ENCODE data around the gene PRDX4.
"Not testable (repeated sequence)": the region's sequence is repeated elsewhere in the genome, so short reads cannot be mapped to it uniquely, and the experiment has no call there.

Gene PRDX4

DNA sequence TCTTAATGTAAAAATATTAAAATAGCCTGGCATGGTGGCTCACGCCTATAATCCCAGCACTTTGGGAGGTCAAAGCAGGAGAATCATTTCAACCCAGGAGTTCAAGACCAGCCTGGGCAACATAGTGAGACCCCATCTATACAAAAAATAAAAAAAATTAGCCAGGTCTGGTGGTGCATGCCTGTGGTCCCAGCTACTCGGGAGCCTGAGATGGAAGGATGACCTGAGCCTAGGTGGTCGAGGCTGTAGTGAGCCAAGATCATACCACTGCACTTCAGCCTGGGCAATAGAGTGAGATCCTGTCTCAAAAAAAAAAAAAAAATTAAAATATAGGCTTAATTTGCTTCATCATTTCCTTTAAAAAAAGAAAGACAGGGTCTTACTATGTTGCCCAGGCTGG, 9.2 kb downstream of the PRDX4 start:
- not testable (repeated sequence) for DNase-seq

DNA sequence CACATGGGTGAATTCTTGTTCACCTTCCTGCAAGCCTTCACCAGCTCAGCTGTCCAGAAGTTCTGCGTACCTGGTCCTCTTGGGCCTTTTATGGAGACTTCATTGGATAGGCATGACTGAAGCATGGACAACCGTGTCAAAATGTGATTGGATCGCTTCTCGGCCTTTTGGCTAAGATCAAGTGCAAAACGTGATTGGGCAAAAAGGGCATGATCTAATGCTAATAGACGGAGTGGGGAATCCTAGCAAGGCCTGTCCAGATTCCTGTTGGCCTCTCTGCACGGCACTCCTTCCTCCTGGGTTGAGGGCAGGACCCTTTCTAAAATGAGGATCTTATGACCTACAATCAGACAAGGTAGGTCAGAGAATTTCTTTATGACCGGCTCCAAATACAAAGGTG, 24.9 kb downstream of the PRDX4 start:
- no peak for DNase-seq

DNA sequence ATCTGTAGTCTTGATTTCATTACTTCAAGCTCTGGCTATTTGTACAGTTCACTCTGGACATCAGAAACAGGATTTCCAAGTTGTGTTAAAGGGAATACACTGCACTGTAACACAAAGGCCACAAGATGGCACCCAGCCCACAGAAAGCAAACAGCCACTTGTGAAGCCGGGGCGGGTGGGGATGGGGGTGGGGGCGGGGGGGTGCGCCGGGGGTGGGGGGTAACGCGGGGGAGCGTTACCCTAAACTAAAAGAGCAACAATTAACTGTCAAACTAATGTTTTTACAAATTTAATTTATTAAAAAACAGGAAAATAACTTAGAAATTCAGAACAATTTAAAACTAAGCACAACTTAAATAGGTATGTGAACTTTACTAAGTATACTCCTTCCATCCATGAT, 27.3 kb downstream of the PRDX4 start:
- peak; percentile 29 for DNase-seq

DNA sequence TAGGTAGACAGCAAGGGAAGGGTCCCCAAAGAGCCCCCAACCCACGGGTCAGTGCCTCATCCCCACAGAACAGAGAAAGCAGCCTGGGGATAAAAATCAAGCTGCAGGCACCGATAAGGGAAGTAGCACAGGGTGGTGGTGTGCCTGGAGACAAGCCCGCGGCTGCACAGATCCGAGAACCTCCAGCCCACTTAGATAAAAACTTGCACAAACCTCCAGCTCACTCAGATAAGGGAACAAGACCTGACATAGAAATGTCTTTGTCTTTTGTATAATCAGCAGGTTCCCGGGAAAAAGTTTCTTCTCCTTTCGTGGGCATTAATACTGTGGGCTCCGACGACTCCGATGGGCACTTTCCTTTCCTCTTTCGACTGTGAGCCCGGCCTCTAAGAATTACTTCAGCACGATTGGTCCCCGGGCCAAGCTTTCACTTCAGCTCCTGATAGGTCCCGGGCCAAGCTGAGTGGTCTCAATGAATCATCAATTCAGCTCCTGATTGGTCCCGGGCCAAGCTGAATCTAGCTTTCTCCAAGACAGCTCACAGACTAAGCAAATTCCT, 32.4 kb downstream of the PRDX4 start:
- peak; percentile 11 for DNase-seq

DNA sequence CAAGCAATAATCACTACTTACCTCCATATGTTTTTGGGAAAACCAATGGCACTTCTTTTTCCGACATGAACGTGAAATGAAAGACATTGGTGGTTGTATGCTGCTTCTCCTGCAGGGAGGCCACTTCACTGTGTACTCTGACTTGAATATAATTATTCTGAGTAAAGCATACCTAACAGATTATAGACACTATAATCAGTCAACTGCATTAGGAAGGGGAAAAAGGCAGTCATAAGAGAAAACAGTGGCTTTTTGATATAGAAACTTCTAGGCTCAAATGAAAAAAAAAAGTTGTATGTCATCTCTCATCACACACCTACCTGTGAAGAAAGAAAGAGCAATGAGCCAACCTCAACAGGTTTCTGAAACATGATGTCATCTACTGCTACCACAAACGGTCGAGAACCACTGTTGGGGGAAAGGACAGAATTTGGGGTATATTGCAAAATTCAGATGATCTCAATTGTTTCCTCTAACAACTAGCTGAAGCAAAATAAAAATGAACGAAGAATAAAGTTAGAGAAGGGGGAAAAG, 37.4 kb downstream of the PRDX4 start:
- no peak for DNase-seq

DNA sequence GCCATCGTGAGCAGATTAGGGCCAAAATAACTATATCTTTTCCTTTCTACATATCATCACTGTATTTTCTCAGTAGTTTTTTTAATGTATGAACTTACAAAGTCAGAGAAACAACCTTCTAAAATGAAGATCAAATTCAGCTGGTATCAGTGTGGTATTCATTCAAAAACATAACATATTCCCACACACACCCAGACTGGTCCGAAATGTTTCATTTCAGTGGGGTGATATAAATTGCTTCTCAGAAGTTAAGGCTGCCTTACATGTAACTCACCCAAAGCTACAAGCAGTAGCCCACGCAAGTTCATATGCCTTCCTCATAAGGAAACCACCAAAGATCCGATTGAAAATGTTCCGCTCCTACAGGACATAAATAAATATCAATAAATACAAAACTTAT, 37.9 kb downstream of the PRDX4 start:
- no peak for DNase-seq

DNA sequence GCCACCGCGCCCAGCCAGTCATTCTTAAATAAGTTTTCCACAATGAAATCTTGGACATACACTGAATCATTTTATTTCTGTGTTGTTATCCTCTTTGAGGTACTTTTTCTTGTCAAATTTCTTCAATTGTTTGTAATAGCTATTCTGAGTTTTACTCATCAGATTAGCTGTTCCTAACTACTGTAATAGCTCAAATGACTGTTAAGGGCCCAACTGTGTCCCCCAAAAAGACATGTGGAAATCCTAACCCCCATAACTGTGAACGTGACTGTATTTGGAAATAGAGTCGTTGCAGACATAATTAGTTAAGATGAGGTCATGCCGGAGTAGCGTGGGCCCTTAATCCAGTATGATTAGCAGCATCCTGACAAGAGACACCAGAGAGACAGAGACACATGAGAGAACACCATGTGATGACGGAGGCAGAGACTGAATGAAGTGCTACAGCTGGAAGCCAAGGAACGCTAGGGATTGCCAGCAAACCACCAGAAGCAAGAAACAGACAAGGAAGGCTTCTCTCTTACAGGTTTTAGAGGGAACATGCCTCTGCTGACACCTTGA, 52.9 kb downstream of the PRDX4 start:
- no peak for DNase-seq

DNA sequence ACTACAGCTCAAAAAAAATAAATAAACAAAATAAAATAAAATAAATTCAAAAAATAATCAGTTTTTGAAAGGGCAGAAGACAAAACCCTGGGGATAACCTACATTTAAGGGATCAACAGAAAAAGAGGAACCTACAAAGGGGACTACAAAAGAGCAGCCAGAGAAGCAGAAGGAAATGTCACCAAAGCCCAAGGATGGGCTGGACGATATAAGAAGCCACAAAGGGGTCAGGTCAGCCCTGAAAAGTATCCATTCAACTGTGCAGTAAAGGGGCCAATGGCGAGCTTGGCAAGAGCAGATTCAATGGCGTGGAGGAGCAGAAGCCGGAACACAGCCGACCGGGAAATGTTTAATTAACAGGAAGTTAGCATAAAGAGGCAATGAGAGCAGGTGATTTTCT, 58.9 kb downstream of the PRDX4 start:
- no peak for DNase-seq

DNA sequence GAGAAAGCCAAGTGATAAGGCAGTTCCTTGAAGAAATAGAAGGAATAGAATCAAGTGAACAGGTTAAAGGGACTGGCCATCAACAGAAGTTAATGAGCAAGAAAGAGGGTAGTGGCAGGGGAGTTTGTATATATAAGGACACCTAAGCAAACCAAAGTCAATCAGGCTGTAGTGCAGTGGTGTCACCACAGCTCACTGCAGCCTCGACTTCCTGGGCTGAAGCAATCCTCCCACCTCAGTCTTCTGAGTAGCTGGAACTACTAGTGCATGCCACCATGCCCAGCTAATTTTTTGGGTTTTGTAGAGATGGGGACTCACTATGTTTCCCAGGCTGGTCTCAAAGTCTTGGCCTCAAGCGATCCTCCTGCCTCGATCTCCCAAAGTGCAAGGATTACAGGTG, 59.9 kb downstream of the PRDX4 start:
- DNase-seq: no peak

DNA sequence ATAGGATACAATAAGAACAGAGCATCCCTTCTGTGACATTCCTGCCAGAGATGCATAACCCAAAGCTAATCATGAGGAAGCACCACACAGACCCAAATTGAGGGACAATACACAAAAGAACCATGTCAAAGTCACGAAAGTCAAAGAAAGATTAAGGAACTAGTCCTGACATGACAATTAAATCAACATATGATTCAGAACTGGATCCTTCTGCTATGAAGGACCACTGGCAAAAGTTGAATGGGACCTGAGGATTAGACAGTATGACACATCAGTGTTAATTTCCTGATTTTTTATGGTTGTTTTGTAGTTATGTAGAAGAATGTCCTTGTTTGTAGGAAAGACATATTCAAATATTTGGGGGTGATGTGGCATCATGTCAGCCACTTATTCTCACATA, 61.9 kb downstream of the PRDX4 start:
- no peak for DNase-seq

DNA sequence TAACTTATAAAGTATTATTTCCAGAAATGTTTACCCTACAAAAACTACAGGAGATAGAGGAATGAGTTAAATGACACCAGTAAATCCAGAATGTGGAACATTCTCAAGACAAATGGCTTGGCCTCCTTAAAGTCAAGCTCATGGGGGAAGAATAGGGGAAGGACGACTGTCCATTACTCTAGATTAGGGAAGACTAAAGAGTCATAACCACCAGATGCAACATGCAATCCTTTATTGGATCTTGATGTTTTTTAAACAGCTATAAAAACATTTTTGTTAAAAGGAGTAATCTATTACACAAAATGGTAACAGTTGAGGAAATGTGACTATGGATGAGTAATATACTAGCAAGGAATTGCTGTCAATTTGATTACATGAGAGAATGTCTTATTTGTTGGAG, 64.7 kb downstream of the PRDX4 start:
- DNase-seq: no peak

DNA sequence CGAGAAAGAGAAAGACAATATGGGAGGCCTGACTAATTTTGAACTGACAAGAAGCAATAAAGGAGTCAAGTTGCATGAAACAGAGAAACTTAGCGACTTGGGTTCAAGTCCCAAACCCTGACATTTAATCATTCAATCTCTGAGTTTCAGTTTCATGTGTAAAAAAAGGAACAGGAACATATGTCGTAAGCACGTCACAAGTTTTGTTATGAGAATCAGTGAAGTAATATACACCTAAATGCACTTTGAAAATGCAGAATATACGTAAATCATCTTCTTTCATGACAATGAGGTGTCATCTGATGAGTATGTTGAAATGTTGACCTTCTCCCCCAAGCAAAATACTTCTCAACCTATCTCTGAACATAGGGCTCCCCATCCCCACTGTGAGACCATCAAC, 65.4 kb downstream of the PRDX4 start:
- DNase-seq: no peak

All from activated naive CD4-positive, alpha-beta T cell treated with anti-CD3 and anti-CD28 coated beads, Interleukin-2, amount 50 U/mL, for 16 hours (primary cell).